Inflammatory macrophage (primary cell): ENCODE results near the gene APLF.

Experiments used
- DNase-seq, 2 donors: peaks; one replicate each; pipeline ENCODE4 v3.0.0-alpha.2; 2020 to 2022
- total RNA-seq, 18 experiments: gene quantifications; one replicate each; lab custom pipeline; 2026; ENCODE audit warnings: mixed read lengths in 6 of 18, inconsistent platforms in 2 of 18; lab: John Stamatoyannopoulos, UW

APLF gene
- 4.5 to 11.6 (median 6.3) reads per million in 18 experiments for total RNA-seq

GRCh38 chr2:68467077-68467960 is at the start of gene APLF, which contains the start of gene FBXO48:
Gene APLF, plus strand, starts transcription at chr2:68467585. Its CDS starts 147 bp downstream, at chr2:68467732.
Gene FBXO48, minus strand, starts transcription at chr2:68467294. Its CDS starts 2,149 bp downstream, at chr2:68465145.
- peak; percentile 99 to 100 for DNase-seq

- peak; percentile 31 to 36 for DNase-seq
Observed at GRCh38 chr2:68417926-68418325, 49.5 kb upstream of the APLF start.

- no peak for DNase-seq
Observed at GRCh38 chr2:68418419-68418818, 49.0 kb upstream of the APLF start.

GRCh38 chr2:68418855-68419254 is 48.5 kb upstream of the APLF start:
- no peak for DNase-seq

- peak; percentile 40 to 43 for DNase-seq
Observed at GRCh38 chr2:68420254-68420910, 47.0 kb upstream of the APLF start.

- DNase-seq = peak; percentile 71 to 83
Observed at GRCh38 chr2:68423966-68424650, 43.3 kb upstream of the APLF start.

GRCh38 chr2:68425503-68425902 is 41.9 kb upstream of the APLF start:
- peak in 1 of 2 donors; percentile 15 for DNase-seq

- no peak for DNase-seq
Observed at GRCh38 chr2:68426446-68426845, 40.9 kb upstream of the APLF start.

- peak; percentile 81 to 84 for DNase-seq
Observed at GRCh38 chr2:68426848-68427579, 40.4 kb upstream of the APLF start.

- no peak for DNase-seq
Observed at GRCh38 chr2:68428126-68428525, 39.3 kb upstream of the APLF start.

GRCh38 chr2:68428746-68429145 is 38.6 kb upstream of the APLF start:
- no peak for DNase-seq

GRCh38 chr2:68429311-68429826 is 38.0 kb upstream of the APLF start:
- DNase-seq = no peak

GRCh38 chr2:68431316-68431972 is 35.9 kb upstream of the APLF start:
- DNase-seq = no peak

GRCh38 chr2:68432696-68433658 is 34.4 kb upstream of the APLF start:
- no peak for DNase-seq

GRCh38 chr2:68434981-68435380 is 32.4 kb upstream of the APLF start:
- DNase-seq = peak; percentile 61 to 65

GRCh38 chr2:68435615-68436014 is 31.8 kb upstream of the APLF start:
- DNase-seq = no peak

GRCh38 chr2:68436270-68436669 is 31.1 kb upstream of the APLF start:
- no peak for DNase-seq

GRCh38 chr2:68438455-68439303 is 28.7 kb upstream of the APLF start:
- peak; percentile 69 to 72 for DNase-seq
